Liver (tissue), 9 donors: ENCODE results near the gene MAP3K20. TPM values are rescaled to one million over a fixed set of nuclear protein-coding genes. Genes with fewer than 3 reads are reported as not detected.
"Not testable (repeated sequence)": the region's sequence is repeated elsewhere in the genome, so short reads cannot be mapped to it uniquely, and the experiment has no call there.

Source experiments
- DNase-seq: peaks from one replicate; pipeline ENCODE4 v3.0.0-alpha.2; 2017; ENCODE audit warnings: low spot score
- H3K27ac ChIP-seq, 2 donors: one replicate each; pipeline ENCODE4 v1.7.0; 2013; ENCODE audit warnings: inconsistent platforms in 2 of 2, low read length in 2 of 2, control low read depth in 1 of 2, low read depth in 1 of 2, mild to moderate bottlenecking in 1 of 2
- H3K27me3 ChIP-seq, 4 donors: one replicate each; pipeline versions ENCODE4 v1.6.1 to v1.7.0; 2013; ENCODE audit warnings: low read length in 3 of 4, inconsistent platforms in 1 of 4, mild to moderate bottlenecking in 1 of 4, moderate library complexity in 1 of 4; ENCODE audit not compliant: control insufficient read depth in 4 of 4, insufficient read depth in 4 of 4
- H3K36me3 ChIP-seq, 4 donors: one replicate each; pipeline versions ENCODE4 v1.6.1 to v1.7.0; 2013; ENCODE audit warnings: low read length in 3 of 4, mild to moderate bottlenecking in 3 of 4, low read depth in 1 of 4, moderate library complexity in 1 of 4; ENCODE audit not compliant: control insufficient read depth in 4 of 4, insufficient read depth in 3 of 4
- H3K4me1 ChIP-seq, 4 donors: one replicate each; pipeline versions ENCODE4 v1.6.1 to v1.7.0; 2013; ENCODE audit warnings: low read length in 3 of 4, mild to moderate bottlenecking in 3 of 4, moderate library complexity in 1 of 4; ENCODE audit not compliant: control insufficient read depth in 4 of 4, insufficient read depth in 4 of 4
- H3K4me3 ChIP-seq, 3 donors: one replicate each; pipeline versions ENCODE4 v1.6.1 to v1.7.0; 2013; ENCODE audit warnings: low read length in 3 of 3, control low read depth in 1 of 3, low read depth in 1 of 3, mild to moderate bottlenecking in 1 of 3
- H3K9ac ChIP-seq, 2 donors: one replicate each; pipeline ENCODE4 v1.7.0; 2013; ENCODE audit warnings: low read length in 2 of 2, mild to moderate bottlenecking in 2 of 2, moderate library complexity in 2 of 2, control low read depth in 1 of 2, low read depth in 1 of 2
- H3K9me3 ChIP-seq, 4 donors: one replicate each; pipeline versions ENCODE4 v1.6.1 to v1.7.0; 2013; ENCODE audit warnings: low read length in 3 of 4; ENCODE audit not compliant: control insufficient read depth in 4 of 4
- EGR1 ChIP-seq, 2 donors: IDR thresholded peaks; 2 replicates each; pipeline ENCODE4 v1.6.1; 2016 to 2018; ENCODE audit warnings: antibody characterized with exemption in 2 of 2, low read depth in 2 of 2
- FOXA1 ChIP-seq: IDR thresholded peaks from 2 replicates; pipeline ENCODE4 v1.6.1; 2016; ENCODE audit warnings: antibody characterized with exemption
- FOXA2 ChIP-seq: IDR thresholded peaks from 2 replicates; pipeline ENCODE4 v1.6.1; 2016; ENCODE audit warnings: antibody characterized with exemption
- GABPA ChIP-seq, 2 donors: IDR thresholded peaks in 1 of 2; conservative IDR thresholded peaks in 1 of 2; 2 replicates each; pipeline ENCODE4 v1.6.1; 2016; ENCODE audit warnings: antibody characterized with exemption in 2 of 2, mild to moderate bottlenecking in 1 of 2, moderate library complexity in 1 of 2
- HNF4A ChIP-seq, 2 donors: conservative IDR thresholded peaks; 2 replicates each; pipeline ENCODE4 v1.6.1; 2016; ENCODE audit warnings: antibody characterized with exemption in 2 of 2, mild to moderate bottlenecking in 2 of 2
- HNF4G ChIP-seq: IDR thresholded peaks from 2 replicates; pipeline ENCODE4 v1.6.1; 2016; ENCODE audit warnings: antibody characterized with exemption
- JUND ChIP-seq, 2 donors: IDR thresholded peaks; 2 replicates each; pipeline ENCODE4 v1.6.1; 2016; ENCODE audit warnings: antibody characterized with exemption in 2 of 2
- NR2F2 ChIP-seq: IDR thresholded peaks from 2 replicates; pipeline ENCODE4 v1.6.1; 2016; ENCODE audit warnings: antibody characterized with exemption
- RAD21 ChIP-seq, 2 donors: IDR thresholded peaks; 2 replicates each; pipeline ENCODE4 v1.6.1; 2016; ENCODE audit warnings: antibody characterized with exemption in 2 of 2, mild to moderate bottlenecking in 2 of 2
- RXRA ChIP-seq, 2 donors: IDR thresholded peaks; 2 replicates each; pipeline ENCODE4 v1.6.1; 2017 to 2018; ENCODE audit warnings: antibody characterized with exemption in 2 of 2, mild to moderate bottlenecking in 1 of 2
- SP1 ChIP-seq: IDR thresholded peaks from 2 replicates; pipeline ENCODE4 v1.6.1; 2018; ENCODE audit warnings: antibody characterized with exemption, mild to moderate bottlenecking
- YY1 ChIP-seq: IDR thresholded peaks from 2 replicates; pipeline ENCODE4 v1.6.1; 2016; ENCODE audit warnings: antibody characterized with exemption, mild to moderate bottlenecking
- WGBS: extraction: QIAGEN DNeasy Blood & Tissue Kit; methylation state at CpG from one replicate; pipeline ENCODE4 v1.1.7; 2013; 5-methylcytosine and 5-hydroxymethylcytosine counted together
- polyA plus RNA-seq, 2 donors: library from polyadenylated mRNA; stranded (reverse) in 1 of 2; unstranded in 1 of 2; fragments of 200-250 nt in 1 of 2; fragments of >200 nt in 1 of 2; fragmentation: Nextera tagmentation in 1 of 2; extraction: Ambion mirVana in 1 of 2; gene quantifications; one replicate each; pipeline versions ENCODE4 v1.2.1 to v1.2.3, GENCODE V29; 2013 to 2015
- total RNA-seq, 2 donors: library from RNA; depleted of rRNA; stranded (reverse); fragments of >200 nt; gene quantifications; one replicate each; pipeline ENCODE4 v1.2.3, GENCODE V29; 2014
- TF ChIP-seq, protein P1 (sequence below): fragments of 150-350 bp; IDR thresholded peaks from 2 replicates; pipeline ENCODE4 v1.5.1; 2017; ENCODE audit warnings: improper control_type of control experiment, low read depth, low read length; ENCODE audit not compliant: missing input control
- TF ChIP-seq, protein P2 (sequence below): IDR thresholded peaks from 2 replicates; pipeline ENCODE4 v1.6.1; 2016; ENCODE audit warnings: antibody characterized with exemption
- TF ChIP-seq, protein P3 (sequence below): IDR thresholded peaks from 2 replicates; pipeline ENCODE4 v1.6.1; 2016; ENCODE audit warnings: antibody characterized with exemption
- TF ChIP-seq, protein P4 (sequence below): IDR thresholded peaks from 2 replicates; pipeline ENCODE4 v1.6.1; 2016; ENCODE audit warnings: antibody characterized with exemption, mild to moderate bottlenecking
- donor health status: healthy.
- donor health status: healthy.
- donor health status: healthy.
- donor health status: healthy.
- donor health status: healthy.

The MAP3K20 gene
- total and polyA plus RNA-seq, 4 donors = 9.1 to 22.6 (median 14.9) TPM

DNA sequence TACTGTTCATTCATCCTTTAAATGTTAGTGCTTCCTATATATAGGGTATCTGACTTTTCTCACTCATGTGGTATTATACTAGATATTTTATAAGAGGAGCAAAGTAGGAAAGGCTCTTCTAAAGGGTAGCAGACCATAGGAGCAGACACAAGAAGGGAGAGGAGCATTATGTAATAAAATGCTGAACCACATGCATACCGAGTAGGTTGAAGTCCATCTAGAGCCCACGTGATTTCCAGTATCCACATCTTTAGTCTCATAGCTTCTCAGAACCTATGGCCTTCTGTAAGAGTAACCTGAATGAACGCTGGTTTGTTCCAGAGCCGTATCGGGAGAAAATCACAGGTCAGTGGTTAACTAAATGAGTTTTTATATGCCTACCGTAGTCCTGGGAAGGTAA lies 85.9 kb downstream of the MAP3K20 start:
- no peak overlapping the region for H3K9ac ChIP-seq
- H3K4me1 ChIP-seq = peaks cover 5 to 20% (median 11%) of the 10 kb centered on the region in 4 donors
- WGBS = 80% methylated on average over 6 of the region's 6 CpGs
- no peak overlapping the region for H3K27ac ChIP-seq
- H3K36me3 ChIP-seq = peaks cover 0 to 1% (median 0%) of the 10 kb centered on the region in 4 donors
- no peak for DNase-seq
- no peak overlapping the region for H3K4me3 ChIP-seq
- no peaks in the 10 kb centered on the region for H3K27me3 ChIP-seq
- peak; percentile 6 for TF ChIP-seq HNF4G
- TF ChIP-seq YY1 = no peak
- no peak for TF ChIP-seq EGR1 (IDR thresholded peaks at IDR 0.05; ENCODE audit: low read depth in 2 of 2)
- TF ChIP-seq NR2F2 = no peak
- TF ChIP-seq FOXA2 = no peak
- TF ChIP-seq, protein P1, sequence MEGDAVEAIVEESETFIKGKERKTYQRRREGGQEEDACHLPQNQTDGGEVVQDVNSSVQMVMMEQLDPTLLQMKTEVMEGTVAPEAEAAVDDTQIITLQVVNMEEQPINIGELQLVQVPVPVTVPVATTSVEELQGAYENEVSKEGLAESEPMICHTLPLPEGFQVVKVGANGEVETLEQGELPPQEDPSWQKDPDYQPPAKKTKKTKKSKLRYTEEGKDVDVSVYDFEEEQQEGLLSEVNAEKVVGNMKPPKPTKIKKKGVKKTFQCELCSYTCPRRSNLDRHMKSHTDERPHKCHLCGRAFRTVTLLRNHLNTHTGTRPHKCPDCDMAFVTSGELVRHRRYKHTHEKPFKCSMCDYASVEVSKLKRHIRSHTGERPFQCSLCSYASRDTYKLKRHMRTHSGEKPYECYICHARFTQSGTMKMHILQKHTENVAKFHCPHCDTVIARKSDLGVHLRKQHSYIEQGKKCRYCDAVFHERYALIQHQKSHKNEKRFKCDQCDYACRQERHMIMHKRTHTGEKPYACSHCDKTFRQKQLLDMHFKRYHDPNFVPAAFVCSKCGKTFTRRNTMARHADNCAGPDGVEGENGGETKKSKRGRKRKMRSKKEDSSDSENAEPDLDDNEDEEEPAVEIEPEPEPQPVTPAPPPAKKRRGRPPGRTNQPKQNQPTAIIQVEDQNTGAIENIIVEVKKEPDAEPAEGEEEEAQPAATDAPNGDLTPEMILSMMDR = no peak
- TF ChIP-seq, protein P2, sequence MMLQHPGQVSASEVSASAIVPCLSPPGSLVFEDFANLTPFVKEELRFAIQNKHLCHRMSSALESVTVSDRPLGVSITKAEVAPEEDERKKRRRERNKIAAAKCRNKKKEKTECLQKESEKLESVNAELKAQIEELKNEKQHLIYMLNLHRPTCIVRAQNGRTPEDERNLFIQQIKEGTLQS = no peak
- peak; percentile 38 to 43 for TF ChIP-seq HNF4A (conservative IDR thresholded peaks at IDR 0.05)
- no peaks in the 10 kb centered on the region for H3K9me3 ChIP-seq

DNA sequence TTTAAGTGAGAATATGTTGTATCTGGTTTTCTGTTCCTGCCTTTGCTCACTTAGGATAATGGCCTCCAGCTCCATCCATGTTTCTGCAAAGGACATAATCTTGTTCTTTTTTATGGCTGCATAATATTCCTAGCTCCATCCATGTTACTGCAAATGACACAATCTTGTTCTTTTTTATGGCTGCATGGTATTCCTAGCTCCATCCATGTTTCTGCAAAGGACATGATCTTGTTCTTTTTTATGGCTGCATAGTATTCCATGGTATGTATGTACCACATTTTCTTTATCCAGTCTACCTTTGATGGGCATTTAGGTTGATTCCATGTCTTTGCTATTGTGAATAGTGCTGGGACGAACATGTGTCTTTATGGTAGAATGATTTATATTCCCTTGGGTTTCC lies 87.7 kb downstream of the MAP3K20 start:
- not testable (repeated sequence) for DNase-seq, H3K27ac ChIP-seq, H3K9ac ChIP-seq, H3K27me3 ChIP-seq, H3K9me3 ChIP-seq, H3K36me3 ChIP-seq, H3K4me3 ChIP-seq
- H3K4me1 ChIP-seq = peaks cover 5 to 20% (median 11%) of the 10 kb centered on the region in 4 donors
- 94% methylated on average over 1 of the region's 1 CpG for WGBS

DNA sequence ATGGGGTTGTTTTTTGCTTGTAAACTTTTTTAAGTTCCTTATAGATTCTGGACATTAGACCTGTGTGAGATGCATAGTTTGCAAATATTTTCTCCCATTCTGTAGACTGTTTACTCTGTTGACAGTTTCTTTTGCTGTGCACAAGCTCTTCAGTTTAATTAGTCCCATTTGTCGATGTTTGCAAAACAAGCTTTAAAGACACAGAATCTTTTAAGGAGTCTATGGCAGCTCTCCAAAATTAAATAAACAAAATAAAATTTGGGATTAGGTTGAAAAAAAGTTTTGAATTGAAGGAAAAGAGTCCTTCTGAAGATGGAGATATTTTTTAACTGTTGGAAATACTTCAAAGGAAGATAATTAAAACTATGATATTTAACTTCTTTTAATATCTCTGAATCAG lies 88.8 kb downstream of the MAP3K20 start:
- peaks cover 5 to 20% (median 11%) of the 10 kb centered on the region in 4 donors for H3K4me1 ChIP-seq
- H3K9me3 ChIP-seq = no peaks in the 10 kb centered on the region
- no peak overlapping the region for H3K9ac ChIP-seq
- no peaks in the 10 kb centered on the region for H3K36me3 ChIP-seq
- H3K27me3 ChIP-seq = no peaks in the 10 kb centered on the region
- TF ChIP-seq GABPA (IDR thresholded peaks at IDR 0.05 in 1 of 2, conservative IDR thresholded peaks at IDR 0.05 in 1 of 2) = no peak
- no peak for TF ChIP-seq FOXA2
- TF ChIP-seq RAD21 (IDR thresholded peaks at IDR 0.05) = no peak
- TF ChIP-seq FOXA1 = no peak
- no peak for TF ChIP-seq SP1
- TF ChIP-seq, protein P1 = no peak
- no peak for TF ChIP-seq NR2F2
- no peak for TF ChIP-seq RXRA (IDR thresholded peaks at IDR 0.05)
- TF ChIP-seq, protein P3, sequence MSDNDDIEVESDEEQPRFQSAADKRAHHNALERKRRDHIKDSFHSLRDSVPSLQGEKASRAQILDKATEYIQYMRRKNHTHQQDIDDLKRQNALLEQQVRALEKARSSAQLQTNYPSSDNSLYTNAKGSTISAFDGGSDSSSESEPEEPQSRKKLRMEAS = no peak
- no peak for TF ChIP-seq HNF4A (conservative IDR thresholded peaks at IDR 0.05)
- TF ChIP-seq, protein P4, sequence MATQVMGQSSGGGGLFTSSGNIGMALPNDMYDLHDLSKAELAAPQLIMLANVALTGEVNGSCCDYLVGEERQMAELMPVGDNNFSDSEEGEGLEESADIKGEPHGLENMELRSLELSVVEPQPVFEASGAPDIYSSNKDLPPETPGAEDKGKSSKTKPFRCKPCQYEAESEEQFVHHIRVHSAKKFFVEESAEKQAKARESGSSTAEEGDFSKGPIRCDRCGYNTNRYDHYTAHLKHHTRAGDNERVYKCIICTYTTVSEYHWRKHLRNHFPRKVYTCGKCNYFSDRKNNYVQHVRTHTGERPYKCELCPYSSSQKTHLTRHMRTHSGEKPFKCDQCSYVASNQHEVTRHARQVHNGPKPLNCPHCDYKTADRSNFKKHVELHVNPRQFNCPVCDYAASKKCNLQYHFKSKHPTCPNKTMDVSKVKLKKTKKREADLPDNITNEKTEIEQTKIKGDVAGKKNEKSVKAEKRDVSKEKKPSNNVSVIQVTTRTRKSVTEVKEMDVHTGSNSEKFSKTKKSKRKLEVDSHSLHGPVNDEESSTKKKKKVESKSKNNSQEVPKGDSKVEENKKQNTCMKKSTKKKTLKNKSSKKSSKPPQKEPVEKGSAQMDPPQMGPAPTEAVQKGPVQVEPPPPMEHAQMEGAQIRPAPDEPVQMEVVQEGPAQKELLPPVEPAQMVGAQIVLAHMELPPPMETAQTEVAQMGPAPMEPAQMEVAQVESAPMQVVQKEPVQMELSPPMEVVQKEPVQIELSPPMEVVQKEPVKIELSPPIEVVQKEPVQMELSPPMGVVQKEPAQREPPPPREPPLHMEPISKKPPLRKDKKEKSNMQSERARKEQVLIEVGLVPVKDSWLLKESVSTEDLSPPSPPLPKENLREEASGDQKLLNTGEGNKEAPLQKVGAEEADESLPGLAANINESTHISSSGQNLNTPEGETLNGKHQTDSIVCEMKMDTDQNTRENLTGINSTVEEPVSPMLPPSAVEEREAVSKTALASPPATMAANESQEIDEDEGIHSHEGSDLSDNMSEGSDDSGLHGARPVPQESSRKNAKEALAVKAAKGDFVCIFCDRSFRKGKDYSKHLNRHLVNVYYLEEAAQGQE = no peak
- TF ChIP-seq YY1 = no peak
- TF ChIP-seq JUND (IDR thresholded peaks at IDR 0.05) = no peak
- no peak for TF ChIP-seq EGR1 (IDR thresholded peaks at IDR 0.05; ENCODE audit: low read depth in 2 of 2)
- WGBS = 78% methylated on average over 1 of the region's 1 CpG
- no peak overlapping the region for H3K27ac ChIP-seq
- DNase-seq = no peak
- H3K4me3 ChIP-seq = no peak overlapping the region
